Brain microvascular endothelial cell (primary cell): ENCODE data around the gene WSCD1.

Experiments
- DNase-seq: peaks from one replicate; pipeline ENCODE4 v3.0.0-alpha.2; 2020
- H3K27ac ChIP-seq: fragments of 250-450 bp; sonication (Bioruptor Pico); 2 replicates; pipeline ENCODE4 v1.5.1; 2020; ENCODE audit warnings: mild to moderate bottlenecking, moderate library complexity
- H3K27me3 ChIP-seq: fragments of 250-450 bp; sonication (Bioruptor Pico); replicated peaks from 2 replicates; pipeline ENCODE4 v1.5.1; 2020; ENCODE audit warnings: mild to moderate bottlenecking
- H3K36me3 ChIP-seq: fragments of 250-450 bp; sonication (Bioruptor Pico); replicated peaks from 2 replicates; pipeline ENCODE4 v1.5.1; 2020; ENCODE audit warnings: mild to moderate bottlenecking
- H3K4me3 ChIP-seq: 2 replicates; pipeline ENCODE4 v1.5.1; 2011; ENCODE audit warnings: low read depth, mild to moderate bottlenecking, control low read depth, low read length, moderate library complexity
- in situ Hi-C: cut with HindIII; loops from 2 replicates; pipeline ENCODE4 v1.10.0; 2017; ENCODE audit warnings: low sequenced_read_pairs, low pct_ligation_motif_present
- TF ChIP-seq, protein P1 (sequence below): IDR thresholded peaks from 2 replicates; pipeline ENCODE4 v1.5.1; 2011; ENCODE audit warnings: low read depth, mild to moderate bottlenecking, moderate library complexity, low read length, control low read depth, inconsistent platforms; ENCODE audit errors: missing control alignments

The WSCD1 gene

DNA sequence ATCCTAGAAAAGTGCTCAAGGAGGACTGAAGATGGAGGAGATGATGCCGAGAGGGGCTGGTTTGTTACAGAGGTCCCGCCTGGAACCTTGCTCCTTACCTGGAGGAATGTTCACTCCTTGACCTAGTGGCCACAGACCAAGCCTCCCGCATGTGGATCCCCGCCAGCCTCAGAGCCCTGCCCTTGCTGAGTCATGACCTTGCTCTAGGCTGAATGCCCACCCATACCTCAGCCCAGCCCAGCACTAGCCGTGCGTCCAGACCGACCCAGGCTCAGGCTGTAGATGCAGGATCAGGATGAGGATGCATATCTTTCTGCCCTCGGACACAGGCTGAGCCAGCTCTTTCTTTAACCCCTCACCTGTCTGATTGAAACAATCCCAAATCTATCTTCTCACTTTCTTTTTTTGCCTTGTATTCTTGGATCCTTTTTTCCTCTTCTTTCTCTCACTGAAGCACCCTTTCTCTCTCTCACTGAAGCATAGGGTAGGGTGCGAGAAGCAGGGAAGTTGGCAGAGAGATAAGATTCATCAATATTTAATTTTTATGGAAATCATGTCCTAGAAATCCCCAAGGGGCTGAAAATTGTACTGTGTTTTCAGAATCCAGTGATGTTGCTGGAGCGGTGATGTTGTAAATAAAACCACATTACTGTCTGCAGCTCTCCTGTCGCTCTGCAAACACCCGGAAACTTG lies 34.9 kb downstream of the WSCD1 start:
- Histone ChIP-seq H3K27ac (no peak overlapping the region), H3K36me3 (no peaks in the 10 kb centered on the region), H3K4me3 (no peak overlapping the region), H3K27me3 (no peaks in the 10 kb centered on the region)
- DNase-seq: no peak
- TF ChIP-seq, protein P1, sequence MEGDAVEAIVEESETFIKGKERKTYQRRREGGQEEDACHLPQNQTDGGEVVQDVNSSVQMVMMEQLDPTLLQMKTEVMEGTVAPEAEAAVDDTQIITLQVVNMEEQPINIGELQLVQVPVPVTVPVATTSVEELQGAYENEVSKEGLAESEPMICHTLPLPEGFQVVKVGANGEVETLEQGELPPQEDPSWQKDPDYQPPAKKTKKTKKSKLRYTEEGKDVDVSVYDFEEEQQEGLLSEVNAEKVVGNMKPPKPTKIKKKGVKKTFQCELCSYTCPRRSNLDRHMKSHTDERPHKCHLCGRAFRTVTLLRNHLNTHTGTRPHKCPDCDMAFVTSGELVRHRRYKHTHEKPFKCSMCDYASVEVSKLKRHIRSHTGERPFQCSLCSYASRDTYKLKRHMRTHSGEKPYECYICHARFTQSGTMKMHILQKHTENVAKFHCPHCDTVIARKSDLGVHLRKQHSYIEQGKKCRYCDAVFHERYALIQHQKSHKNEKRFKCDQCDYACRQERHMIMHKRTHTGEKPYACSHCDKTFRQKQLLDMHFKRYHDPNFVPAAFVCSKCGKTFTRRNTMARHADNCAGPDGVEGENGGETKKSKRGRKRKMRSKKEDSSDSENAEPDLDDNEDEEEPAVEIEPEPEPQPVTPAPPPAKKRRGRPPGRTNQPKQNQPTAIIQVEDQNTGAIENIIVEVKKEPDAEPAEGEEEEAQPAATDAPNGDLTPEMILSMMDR: no peak
- in situ Hi-C loops: no loop called here

GRCh38 chr17:6105649-6106007 lies 35.4 kb downstream of the WSCD1 start:
- in situ Hi-C loops: no loop called here
- no peak for DNase-seq
- Histone ChIP-seq H3K4me3 (no peak overlapping the region), H3K36me3 (no peaks in the 10 kb centered on the region), H3K27ac (no peak overlapping the region), H3K27me3 (no peaks in the 10 kb centered on the region)
- TF ChIP-seq, protein P1: no peak

GRCh38 chr17:6106212-6106611 lies 36.0 kb downstream of the WSCD1 start:
- Histone ChIP-seq H3K4me3 (no peak overlapping the region), H3K36me3 (no peaks in the 10 kb centered on the region), H3K27me3 (no peaks in the 10 kb centered on the region), H3K27ac (no peak overlapping the region)
- DNase-seq: no peak
- TF ChIP-seq, protein P1: no peak
- in situ Hi-C loops: no loop called here

DNA sequence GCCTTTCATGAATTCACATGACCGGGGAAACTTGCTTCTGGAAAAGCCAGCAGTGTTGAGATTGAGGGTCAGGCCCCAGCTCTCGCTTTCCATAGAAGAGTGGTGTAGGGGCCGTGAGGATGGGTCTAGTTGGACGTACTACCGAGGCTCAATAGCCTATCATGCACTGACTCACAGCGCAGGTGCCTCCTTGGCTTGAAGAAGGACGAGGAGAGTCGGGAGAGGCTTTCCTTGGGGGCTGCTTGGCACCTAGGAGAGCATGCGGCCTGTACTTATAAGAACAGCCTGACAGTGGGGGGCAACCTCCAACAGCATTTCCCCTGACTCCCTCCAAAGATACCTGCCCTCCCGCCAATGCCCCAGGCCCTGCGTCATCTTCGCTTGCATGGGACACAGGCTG lies 37.6 kb downstream of the WSCD1 start:
- in situ Hi-C loops: no loop called here
- no peaks in the 10 kb centered on the region for H3K36me3 ChIP-seq
- no peaks in the 10 kb centered on the region for H3K27me3 ChIP-seq
- TF ChIP-seq, protein P1: no peak
- H3K27ac ChIP-seq: no peak overlapping the region
- DNase-seq: no peak
- no peak overlapping the region for H3K4me3 ChIP-seq

DNA sequence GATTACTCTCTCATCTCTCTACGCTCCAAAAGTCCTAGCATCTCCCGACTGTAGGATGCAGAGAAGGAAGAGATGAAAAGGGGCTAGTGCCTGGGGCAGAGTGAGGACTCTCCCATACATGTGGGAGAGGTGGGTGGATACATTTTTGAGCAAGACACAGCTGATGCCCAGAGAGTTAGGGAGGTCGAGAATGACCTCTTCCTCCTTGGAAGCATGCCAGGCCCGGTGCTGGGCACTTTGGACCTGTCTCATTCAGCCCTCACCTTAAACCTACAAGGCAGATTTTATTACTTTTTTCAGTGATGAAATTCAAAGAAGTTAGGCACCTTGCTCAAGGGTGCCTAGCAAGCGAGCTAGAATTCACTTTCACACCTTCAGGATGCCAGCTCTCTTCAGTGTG lies 38.2 kb downstream of the WSCD1 start:
- Histone ChIP-seq H3K27ac (no peak overlapping the region), H3K36me3 (no peaks in the 10 kb centered on the region), H3K27me3 (no peaks in the 10 kb centered on the region), H3K4me3 (no peak overlapping the region)
- TF ChIP-seq, protein P1: no peak
- DNase-seq: no peak
- in situ Hi-C loops: no loop called here

DNA sequence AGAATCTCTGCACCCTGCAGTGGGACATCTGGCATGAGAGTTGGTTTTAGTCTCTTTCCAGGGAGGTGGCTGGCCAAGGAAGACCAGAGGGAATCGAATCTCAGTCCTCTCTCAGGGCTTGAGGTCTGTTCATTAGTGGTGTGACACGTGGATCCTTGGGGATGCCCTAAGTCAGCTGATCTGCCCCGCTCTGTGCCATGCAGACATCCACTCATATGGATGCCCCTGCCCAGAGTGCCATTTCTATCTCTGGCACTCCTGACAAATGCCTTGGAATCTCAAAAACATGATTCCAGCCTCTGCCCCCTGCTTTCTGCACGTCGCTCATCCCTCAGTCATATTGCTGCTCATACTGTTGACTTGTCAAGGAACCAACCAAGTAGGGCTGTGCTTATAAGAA lies 38.8 kb downstream of the WSCD1 start:
- H3K4me3 ChIP-seq: no peak overlapping the region
- no peak for DNase-seq
- H3K36me3 ChIP-seq: no peaks in the 10 kb centered on the region
- TF ChIP-seq, protein P1: no peak
- H3K27me3 ChIP-seq: no peaks in the 10 kb centered on the region
- in situ Hi-C loops: no loop called here
- H3K27ac ChIP-seq: no peak overlapping the region
